ENCODE results near the gene C1QTNF6.

The C1QTNF6 gene

DNA sequence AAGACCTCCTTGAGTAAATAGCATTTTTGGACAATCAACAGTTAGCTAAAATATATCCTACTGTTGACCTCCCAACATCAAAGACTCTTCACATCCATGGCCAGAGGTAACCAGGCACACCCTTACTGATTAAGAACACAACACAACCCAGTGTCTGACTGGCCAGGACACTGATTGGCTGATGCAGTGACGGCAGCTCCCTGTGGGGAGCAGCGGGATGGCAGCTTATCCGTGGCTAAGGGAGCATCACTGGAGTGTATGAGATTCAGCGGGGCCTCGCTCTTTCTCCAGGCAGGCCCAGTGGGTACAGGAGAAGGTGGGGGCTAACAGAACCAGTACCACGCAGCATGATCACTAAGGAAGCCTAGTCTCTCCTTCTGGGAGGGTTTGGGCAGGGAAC, 28.0 kb downstream of the C1QTNF6 start:
- DNase-seq: no peak

GRCh38 chr22:37158963-37159290, 29.1 kb downstream of the C1QTNF6 start:
- no peak for DNase-seq

DNA sequence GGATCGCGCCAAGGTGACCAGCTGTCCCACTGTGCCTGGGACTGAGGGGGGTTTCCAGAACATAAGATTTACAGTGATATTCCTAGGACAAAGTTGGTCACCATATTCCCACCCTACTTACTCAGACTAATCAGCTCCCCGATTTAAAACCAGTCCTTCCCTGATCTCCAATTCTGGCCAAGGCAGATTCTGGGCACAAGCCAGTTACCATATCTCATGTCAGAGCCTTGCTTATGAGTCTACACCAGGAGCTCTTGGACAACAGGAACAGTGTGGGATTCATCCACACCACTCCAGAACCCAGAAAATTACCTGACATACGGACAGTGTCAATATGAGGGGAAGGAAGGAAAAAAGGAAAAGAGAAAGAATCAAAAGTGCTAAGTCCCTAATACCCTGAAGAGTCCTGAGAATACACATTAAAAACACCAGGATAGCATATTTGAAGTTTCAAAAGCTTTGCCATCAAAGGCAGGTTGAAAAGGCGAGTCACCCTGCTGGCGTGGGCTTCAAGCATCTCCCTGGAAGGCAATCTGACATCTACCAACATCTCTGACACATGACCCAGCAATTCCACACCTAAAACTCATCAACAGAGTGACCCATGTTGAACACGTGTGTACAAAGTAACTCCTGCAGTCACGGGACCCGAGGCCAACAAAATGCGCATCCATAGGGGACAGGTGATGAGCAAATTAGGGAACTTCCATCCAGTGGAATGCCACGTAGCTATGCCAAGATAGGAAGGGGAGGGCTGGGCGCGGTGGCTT, 30.3 kb downstream of the C1QTNF6 start:
- DNase-seq: peak; percentile 19

DNA sequence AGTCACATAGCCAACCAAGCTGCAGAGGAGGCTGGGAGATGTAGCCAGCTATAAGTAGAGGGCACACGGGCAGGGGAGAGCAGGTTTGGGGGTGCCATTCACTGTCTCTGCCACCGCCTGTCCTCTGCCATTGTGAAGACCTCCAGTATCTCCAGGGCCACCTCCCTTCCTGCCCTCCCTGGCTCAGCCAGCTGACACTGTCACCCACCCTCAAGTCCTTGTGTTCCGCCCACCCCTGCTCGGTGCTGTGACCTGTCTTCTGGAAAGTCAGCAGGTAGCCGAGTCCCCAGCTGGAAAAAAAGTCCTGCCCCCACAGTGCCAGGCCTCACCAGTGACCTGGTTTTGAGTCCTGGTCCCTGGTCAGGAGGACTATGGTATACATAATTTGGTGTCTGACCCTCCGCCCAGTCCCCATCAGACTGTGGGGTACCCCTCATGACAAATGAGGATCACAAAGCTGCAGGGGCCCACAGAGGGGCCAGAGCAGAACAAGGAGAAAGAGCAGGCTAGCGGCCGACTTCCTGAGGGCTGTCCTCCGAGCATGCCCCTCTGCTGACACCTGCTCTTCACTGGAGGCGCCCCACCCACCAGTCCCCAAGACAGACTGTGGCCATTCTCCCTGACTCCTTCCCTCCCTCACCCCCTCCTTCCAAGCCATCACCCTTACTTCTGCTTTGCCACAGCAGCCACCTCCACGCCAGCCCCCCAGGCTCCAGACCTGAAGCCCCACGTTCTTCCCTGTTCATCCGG, 31.2 kb downstream of the C1QTNF6 start:
- no peak for DNase-seq

DNA sequence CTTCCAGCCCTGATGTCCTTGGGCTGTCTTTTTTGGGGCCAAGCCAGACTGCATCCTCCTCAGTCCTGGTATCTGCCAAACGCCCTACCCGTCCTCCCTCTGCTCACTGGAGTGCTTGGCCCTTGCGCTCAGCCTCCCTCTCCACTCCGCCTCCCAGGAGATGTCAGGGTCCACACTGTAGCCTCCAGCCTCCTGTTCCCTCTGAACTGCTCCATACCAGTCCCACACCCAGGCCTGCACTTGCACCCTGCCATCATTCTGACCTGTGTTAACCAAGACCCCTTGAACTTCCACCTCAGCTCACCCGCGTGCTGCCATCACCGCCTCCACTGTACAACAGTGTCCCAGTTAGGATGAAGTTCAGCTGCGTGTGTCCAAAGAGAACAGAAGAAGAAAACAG, 32.1 kb downstream of the C1QTNF6 start:
- DNase-seq: no peak

GRCh38 chr22:37154925-37155712, 32.9 kb downstream of the C1QTNF6 start:
- DNase-seq: no peak

GRCh38 chr22:37153901-37154300, 34.1 kb downstream of the C1QTNF6 start:
- DNase-seq: no peak

GRCh38 chr22:37151401-37151800, 36.6 kb downstream of the C1QTNF6 start:
- DNase-seq: no peak

DNA sequence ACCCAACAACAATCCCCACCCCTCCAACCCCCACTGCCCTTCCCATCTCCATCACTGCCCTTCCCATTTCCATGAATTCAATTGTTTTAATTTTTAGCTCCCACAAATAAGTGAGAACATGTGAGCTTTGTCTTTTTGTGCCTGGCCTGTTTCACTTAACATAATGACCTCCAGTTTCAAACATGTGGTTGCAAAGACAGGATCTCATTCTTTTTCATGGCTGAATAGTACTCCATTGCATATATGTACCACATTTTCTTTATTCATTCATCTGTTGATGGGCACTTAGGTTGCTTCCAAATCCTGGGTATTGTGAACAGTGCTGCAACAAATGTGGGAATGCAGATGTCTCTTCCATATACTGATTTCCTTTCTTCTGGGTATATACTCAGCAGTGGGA, 37.3 kb downstream of the C1QTNF6 start:
- no peak for DNase-seq

DNA sequence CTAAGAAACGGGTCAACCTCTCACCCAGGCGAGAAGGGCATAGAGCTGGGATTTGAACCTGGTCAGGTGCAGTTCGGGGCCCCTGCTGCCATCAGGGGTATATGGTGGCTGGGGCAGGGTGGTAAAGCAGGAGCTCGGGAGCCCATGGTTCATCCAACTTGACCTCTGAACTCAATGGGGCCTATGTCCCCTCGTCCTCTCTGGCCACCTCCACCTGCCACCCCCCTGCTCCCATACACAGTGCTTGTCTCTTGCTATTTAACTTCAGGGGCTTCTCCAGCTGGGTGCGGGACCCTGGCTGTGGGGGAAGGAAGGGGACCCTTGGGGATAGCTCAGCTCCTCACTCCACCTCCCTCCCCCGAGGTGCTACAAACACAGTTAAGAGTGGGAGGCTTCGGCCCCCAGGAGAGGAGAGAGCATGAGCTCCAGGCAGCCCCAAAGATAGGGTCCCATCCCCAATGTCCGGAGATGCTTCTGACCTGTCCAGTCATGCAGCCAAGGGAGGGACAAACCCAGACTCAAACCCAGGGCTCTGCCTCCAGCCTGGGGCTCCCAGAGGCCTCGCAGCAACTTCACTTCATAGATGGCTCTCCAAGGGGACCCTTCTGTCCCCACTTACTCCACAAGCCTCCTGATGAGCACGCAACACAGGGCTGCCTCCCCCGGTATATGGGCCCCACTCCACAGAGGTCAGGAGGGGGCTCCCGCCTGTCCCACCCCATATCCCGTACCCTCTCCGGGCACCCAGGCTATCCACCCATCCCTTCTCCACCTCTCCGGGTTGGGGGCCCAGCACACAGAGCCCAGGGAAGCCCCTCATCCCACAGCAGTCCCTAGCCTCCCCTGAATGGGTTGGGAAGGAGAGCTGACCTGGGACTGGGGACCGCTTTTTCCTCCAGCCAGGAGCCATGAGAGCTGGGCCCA, 39.0 kb downstream of the C1QTNF6 start:
- peak; percentile 25 for DNase-seq

DNA sequence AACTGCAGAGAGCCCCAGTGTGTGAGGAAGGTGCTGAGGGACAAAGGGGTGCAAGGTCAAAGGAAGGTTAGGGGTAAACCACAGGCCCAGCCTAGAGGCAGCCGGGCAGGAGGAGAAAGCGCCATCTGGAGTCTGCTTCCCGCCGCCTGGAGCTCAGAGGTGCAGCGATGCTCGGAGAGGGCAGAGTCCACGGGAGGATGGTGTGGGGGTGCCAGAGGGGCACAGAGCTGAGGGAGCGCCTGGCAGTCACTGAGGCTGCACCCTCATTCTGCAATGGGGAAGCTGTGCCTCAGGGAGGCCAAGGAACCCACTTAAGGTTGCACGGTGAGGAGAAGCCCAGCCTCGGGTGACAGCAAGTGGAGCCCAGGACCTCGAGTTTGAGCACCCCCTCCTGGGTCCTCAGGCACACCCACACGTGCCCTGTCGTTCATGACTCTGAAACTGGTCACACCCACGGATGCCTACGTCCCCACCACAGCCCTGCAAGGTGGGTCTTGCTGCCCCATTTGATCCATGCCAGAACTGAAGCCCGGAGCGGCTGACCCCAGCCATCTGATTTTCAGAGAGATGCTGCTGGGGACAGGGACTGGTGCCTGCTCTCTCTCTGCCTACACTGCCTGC, 39.9 kb downstream of the C1QTNF6 start:
- DNase-seq: peak; percentile 49

DNA sequence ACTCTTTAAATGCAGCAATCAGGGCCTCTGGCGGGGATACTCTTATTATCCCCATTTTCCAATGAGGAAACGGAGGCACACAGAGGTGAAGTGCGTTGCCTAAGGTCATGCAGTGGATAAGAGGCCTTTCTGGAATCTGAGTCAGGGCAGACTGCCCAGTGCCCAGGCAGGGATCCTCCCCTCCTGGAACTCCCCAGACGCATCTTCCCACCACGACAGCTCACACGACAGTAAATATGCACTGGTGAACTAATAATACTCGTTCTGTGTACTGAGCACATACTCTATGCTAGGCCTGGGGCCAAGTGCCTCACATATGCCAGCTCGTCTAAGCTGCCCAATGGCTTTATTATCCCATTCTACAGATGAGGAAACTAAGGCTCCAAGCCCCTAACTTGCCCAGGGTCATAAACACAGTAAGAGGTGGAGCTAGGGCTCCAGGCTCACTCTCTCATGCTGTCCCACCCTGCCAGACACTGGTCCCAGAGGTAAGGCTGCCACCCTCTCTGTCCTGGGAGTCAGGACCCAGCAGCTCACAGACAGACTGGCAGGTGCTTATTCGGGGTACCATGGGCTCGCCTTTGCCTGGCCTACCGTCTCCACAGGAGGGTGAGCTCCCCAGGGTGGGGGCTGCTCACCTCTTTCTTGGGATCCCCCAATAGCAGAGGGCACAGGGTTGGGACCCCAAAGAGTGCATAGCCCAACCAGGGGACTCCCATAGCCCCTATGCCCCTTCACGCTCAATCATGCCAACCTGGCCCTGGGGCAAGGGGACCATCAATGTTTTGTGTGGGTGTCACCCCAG, 40.7 kb downstream of the C1QTNF6 start:
- DNase-seq: peak; percentile 45

DNA sequence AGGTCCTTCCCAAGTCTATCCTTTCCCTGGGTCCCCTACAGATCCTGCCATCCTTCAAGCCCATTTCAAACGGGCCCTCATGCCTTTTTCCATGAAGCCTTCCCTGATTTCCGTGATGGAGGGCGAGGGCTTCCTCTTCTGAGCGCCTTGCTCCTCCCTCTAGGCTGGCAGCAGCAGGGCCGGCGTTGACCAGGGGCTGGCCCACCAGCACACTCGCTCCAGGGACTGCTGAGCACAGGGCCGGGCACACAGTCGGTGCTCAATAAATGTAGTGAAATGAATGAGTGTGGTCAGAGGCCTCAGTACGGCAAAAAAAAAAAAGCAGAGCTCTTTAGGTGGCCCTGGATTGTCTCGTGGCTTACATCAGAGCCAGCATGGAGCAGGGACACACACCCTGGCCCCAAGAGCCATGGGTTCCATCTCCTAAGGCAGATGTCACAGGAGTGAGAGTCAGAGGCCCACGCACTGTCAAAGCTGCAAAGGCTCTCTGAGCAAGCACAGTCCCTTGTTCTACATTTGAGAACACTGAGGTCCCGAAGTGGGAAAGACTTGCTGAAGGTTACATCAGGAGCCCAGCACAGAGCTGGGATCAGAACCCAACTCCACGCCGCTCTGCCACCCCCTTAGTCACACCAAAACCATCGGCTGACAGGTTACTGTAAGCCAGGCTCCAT, 41.4 kb downstream of the C1QTNF6 start:
- peak; percentile 49 for DNase-seq

DNA sequence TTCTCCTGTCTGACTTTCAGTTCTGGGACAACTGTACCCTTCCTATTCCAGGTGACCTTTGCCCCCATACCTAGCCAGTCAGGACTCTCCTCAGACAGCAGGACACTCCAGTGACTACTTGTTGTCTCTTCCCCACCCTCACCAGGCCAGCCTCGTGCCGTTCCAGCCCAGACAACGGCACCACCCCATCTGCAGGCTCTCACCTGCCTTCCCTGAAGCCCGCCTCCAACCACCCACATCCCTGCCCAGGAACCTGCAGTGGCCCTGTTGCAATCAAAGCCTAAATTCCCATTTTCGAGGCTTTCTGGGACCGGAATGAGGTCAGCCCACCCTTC, 42.0 kb downstream of the C1QTNF6 start:
- no peak for DNase-seq

GRCh38 chr22:37145180-37146050, 42.6 kb downstream of the C1QTNF6 start:
- no peak for DNase-seq

DNA sequence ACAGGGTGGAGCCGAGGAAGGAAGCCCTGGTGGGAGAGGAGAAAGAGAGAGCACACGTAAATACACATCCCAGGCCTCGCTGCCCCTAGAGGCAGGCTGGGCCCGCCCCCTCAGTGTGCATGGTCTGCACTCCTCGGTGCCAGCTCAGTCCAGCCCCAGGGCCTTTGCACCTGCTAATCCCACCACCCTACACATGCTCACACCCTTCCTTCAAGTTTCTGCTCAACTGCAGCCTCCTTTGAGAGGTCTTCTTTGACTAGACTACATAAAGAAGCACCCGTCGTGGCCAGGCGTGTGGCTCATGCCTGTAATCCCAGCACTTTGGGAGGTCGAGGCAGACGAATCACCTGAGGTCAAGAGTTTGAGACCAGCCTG, 43.9 kb downstream of the C1QTNF6 start:
- no peak for DNase-seq

- no peak for DNase-seq
These were observed 46.1 kb downstream of the C1QTNF6 start for GRCh38 chr22:37141971-37142370.

DNA sequence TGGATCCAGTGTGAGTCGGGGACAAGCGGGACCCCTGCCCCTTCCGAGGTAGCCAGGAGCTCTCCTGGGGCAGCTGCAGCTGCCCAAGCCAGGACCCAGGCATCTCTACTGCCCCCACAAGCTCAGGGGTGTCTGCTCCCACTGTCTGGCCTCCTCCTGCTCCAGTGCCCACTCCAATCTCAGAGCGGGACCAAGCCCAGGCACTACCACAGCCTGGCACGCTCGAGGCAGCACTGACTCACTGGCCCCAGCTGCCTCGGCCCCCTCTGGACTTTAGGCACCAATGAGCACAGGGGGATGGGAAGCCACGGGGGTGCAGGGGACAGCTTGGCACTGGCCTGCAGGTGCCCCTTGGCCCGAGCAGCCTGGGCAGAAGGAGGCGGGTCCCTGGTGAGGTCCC, 46.6 kb downstream of the C1QTNF6 start:
- DNase-seq: no peak

GRCh38 chr22:37140686-37141323, 47.2 kb downstream of the C1QTNF6 start:
- no peak for DNase-seq
